GM21737 (cell line): ENCODE data around the gene PFKFB3.
"Not testable (repeated sequence)": the region's sequence is repeated elsewhere in the genome, so short reads cannot be mapped to it uniquely, and the experiment has no call there.

Source experiments
- ATAC-seq: cut with Tn5 transposase; IDR thresholded peaks from one replicate; pipeline ENCODE4 v1.9.1; 2021; ENCODE audit warnings: mild to moderate bottlenecking, moderate library complexity; ENCODE audit not compliant: unreplicated experiment

Gene PFKFB3

GRCh38 chr10:6200734-6201515, 1.8 kb upstream of the PFKFB3 start:
- ATAC-seq = no peak

DNA sequence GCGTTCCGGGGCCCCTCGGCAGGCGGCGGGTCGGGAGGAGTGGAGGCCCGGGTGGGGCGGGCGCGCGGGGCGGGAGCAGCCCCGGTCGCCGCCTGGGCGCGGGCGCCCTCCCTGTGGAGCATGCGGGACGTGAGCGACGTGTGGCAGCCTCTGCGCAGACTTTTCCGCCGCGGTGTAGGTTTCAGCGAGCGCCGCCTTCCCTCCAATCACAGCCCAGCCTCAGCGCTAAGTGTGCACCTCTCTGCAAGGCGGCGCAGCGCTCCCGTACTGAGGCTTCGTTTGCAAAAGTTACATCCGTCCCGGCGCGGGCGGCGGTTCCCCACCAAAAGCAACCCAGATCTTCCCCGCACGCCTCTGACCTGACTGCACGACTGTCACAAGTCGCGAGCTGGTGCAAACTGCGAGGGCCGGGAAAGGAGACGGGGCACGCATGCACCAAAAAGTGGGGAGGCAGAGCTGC, 1.2 kb upstream of the PFKFB3 start:
- peak; percentile 56 for ATAC-seq

- no peak for ATAC-seq
Measured at GRCh38 chr10:6202098-6202683, 541 bp upstream of the PFKFB3 start.

GRCh38 chr10:6203331-6204062, 765 bp downstream of the PFKFB3 start:
- peak; percentile 37 for ATAC-seq

DNA sequence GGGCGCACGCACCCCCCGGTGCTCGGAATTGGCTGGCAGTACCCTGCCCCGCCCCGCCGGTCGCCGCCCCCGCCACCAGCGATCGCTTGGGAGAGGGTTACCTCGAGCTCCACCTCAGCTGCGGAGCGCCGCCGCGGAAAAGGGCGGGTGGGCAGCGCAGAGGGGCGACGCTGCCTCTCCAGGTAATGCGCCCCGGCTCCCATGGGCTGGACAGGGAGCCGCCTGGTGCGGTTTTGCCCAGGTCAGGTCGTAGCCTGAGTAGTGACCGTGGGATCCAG, 1.3 kb downstream of the PFKFB3 start:
- no peak for ATAC-seq

DNA sequence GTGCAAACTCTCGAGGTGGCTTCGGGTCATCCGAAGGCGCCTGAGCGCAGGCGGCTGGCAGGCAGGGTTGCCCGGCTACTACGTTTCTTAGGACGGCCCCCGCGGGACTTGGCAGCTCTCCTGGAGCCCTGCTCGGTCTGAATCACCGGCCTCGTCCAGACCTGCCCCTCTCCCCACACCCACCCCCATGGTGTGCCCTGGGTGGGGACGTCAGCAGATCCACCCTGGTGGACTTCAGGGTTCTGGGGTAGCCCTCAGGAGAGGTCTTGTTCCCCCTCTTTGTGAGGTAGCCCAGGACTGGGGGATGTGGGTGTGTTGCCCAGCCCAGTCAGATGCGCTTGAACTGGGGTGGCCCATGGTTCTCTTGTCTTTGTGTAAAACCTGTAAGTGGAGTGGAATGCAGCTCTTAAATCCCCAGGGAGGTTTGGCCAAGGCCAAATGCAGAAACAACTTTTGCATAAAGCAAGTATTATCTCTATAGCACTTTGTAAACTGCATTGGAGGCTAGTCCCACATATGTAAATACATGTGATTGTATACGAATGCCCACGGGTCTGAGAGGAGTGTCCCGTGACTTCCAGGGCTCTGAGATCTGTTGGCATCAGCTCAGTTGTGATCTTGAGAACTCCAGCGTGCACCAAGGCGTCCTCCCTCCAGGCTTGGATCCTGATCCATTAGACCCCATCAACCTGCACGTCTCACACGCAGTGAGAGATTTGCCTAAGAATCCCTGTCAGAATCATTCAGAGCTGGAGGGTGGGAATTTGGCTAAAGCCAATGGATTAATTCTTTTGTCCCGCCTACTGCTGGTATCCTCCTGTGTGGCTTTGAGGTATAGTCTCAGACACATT, 1.8 kb downstream of the PFKFB3 start:
- ATAC-seq = no peak

- ATAC-seq = not testable (repeated sequence)
Measured at GRCh38 chr10:6206486-6206885, 3.8 kb downstream of the PFKFB3 start.

DNA sequence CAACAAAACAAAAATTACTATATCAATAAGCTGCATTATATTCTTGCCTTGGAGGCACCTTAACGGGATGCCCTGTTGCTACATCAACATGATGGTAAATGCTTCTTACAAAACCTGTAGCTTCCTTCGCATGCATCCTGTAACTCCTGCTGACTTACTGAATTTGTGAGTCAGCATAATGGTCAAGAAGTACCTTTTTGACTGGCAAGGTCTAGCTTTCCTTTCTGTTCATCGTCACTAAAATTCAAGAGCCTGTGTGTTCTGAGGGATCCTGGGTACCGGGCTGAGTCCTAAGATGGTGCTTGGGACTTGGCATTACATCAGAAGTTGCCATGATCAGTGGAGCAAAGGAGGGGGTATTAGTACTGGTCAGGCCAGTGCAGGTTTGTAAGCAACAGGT, 4.9 kb downstream of the PFKFB3 start:
- no peak for ATAC-seq

GRCh38 chr10:6208799-6209235, 6.1 kb downstream of the PFKFB3 start:
- no peak for ATAC-seq

DNA sequence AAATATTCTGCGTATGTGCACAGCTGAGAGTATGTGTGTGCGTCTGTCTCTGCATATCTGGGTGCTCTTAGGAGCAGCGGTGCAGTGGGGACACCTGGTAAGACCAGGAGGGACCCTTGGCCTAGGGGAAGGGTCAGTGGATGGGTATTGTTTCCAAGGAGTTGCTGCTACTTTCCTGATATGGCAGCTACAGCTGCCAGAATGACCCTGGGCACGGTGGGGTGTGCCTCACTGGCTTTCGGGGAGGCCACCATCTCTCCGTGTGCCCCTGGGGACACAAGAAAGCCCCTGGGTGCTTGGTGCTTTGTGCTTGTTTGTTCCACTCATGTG, 8.6 kb downstream of the PFKFB3 start:
- no peak for ATAC-seq

GRCh38 chr10:6211671-6212635, 9.2 kb downstream of the PFKFB3 start:
- ATAC-seq = no peak

DNA sequence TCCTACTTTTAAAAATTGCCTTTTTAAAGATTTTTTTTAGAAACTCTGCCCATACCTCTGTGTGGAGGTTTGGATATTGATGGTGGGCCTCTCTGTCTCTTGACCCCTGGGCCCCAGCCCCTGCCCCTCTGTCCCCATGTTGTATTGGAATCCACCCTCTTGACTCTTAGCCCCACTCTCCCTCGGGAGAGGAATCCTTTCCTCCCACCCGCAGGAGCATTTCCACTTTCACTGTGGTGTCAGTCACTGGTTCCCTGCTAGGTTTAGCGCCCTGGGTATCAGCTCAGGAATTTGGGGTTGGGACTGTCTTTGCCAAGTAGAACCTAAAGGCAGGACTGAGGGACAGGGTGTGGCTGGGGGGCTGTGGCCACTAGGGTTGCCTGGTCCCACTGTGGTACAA, 10.1 kb downstream of the PFKFB3 start:
- no peak for ATAC-seq

GRCh38 chr10:6213257-6213905, 10.6 kb downstream of the PFKFB3 start:
- no peak for ATAC-seq

GRCh38 chr10:6213908-6214307, 11.2 kb downstream of the PFKFB3 start:
- no peak for ATAC-seq

- ATAC-seq = no peak
Measured at GRCh38 chr10:6214612-6215011, 11.9 kb downstream of the PFKFB3 start.

- no peak for ATAC-seq
Measured at GRCh38 chr10:6215241-6215640, 12.5 kb downstream of the PFKFB3 start.

DNA sequence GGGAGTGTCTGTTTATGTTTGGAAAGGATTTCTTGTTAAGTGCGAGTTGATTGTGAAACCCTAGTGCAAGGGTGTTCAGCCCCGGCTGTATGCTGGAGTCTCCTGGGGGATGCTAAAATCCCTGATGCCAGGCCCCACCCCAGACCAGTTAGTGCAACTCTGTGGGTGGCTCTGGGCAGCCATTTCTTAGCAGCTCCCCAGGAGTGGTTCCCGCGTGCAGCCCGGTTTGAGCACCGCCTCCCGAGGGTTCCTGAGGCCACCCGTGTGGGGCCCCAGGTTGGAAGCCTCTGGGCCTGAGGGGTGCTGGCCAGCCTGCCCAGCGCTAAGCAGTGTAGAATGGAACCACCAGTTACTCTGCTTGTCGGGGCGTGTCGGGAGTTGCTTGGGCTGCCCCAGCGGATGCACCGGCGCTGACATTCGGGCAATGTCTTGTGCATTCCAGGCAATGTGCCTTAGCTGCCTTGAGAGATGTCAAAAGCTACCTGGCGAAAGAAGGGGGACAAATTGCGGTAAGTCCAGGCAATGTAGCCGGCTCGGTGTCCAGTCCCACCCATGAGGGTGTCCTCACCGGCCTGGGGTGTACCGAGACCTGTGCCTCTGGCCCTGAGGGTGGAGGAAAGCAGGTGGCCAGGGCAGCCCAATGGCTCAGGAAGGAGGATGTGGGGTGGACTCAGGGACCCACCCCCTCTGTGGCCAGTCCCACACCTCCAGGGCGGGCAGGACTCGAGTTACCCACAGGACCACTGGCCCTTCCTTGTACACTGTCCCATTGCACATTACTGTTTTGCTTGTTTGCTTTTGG, 13.2 kb downstream of the PFKFB3 start:
- no peak for ATAC-seq

GRCh38 chr10:6216916-6217315, 14.2 kb downstream of the PFKFB3 start:
- no peak for ATAC-seq

DNA sequence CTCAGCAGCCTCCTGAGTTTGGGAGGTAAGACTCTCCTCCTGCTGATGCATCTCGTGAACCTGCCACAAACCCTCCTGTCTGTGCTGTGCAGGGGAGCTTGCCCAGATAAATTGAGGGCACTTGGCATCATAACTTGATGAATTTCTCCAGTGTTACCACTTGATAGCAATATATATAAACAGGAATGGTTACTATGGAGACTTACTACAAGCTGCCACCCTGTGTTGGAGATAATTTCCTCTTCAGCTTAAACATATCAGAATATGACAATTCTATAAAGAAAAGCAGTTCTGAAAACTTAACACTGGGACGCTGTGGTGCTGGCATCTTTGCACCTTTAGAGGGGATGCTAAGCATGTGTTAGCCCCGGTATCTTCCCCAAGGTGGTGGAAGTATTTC, 14.9 kb downstream of the PFKFB3 start:
- ATAC-seq = no peak
